ENCODE data around the gene ROR2. TPM values are rescaled to one million over a fixed set of nuclear protein-coding genes. Genes with fewer than 3 reads are reported as not detected.

ROR2 gene
- total RNA-seq, 1 experiment from 2014 or later = not detected

DNA sequence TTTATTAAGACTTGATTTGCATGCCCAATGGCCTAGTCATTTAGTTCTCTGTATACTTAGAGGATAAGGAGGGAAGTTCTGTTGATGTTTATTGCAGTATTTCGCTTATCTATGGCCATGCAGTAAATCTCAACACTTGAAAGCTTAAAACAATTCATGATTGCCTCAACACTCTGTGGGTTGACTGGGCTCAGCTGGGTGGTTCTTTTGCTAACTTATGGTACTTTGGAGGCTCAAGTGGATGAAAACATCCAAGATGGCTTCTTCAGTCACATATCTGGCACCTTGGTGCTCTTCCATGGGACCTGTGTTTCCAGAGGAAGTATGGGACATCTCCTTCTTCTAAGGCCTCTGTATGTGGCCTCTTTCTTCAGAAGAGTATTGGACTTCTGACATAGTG, 10.3 kb upstream of the ROR2 start:
- H3K4me1 ChIP-seq = no peaks in the 10 kb centered on the region
- no peaks in the 10 kb centered on the region for H3K36me3 ChIP-seq
- no peaks in the 10 kb centered on the region for H3K9me3 ChIP-seq (replicated peaks)
- no peak overlapping the region for H3K27ac ChIP-seq
- DNase-seq = no peak
- H3K4me3 ChIP-seq = no peak overlapping the region
- H3K27me3 ChIP-seq = no peaks in the 10 kb centered on the region

- DNase-seq = no peak
- Histone ChIP-seq H3K27me3 (no peaks in the 10 kb centered on the region), H3K4me3 (no peak overlapping the region), H3K9me3 (replicated peaks) (no peaks in the 10 kb centered on the region), H3K4me1 (no peaks in the 10 kb centered on the region), H3K36me3 (no peaks in the 10 kb centered on the region), H3K27ac (no peak overlapping the region)
Measured at GRCh38 chr9:91958174-91958573, 8.1 kb upstream of the ROR2 start.

- Histone ChIP-seq H3K4me3 (no peak overlapping the region), H3K36me3 (no peaks in the 10 kb centered on the region), H3K9me3 (replicated peaks) (no peaks in the 10 kb centered on the region), H3K27ac (no peak overlapping the region), H3K27me3 (no peaks in the 10 kb centered on the region), H3K4me1 (no peaks in the 10 kb centered on the region)
- peak; percentile 40 to 64 for DNase-seq
Measured at GRCh38 chr9:91954841-91955471, 4.9 kb upstream of the ROR2 start.

DNA sequence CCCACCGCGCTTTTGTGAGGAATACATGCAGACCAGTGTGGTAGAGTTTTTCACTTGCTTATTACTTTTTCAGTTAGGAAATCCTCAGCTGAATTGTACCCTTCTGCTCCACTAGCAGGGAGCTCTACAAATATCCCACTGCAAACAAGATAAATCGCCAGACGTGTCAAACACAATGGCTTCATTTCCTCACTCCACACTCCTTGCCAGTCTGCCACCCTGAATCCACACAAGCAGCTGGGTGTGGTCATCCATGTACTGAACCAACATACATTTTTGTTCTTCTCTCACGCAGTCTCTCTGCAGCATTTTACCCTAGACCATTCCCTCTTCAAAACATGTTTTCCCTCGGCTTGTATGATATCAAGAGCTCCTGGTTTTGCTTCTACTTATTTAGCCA, 3.7 kb upstream of the ROR2 start:
- no peaks in the 10 kb centered on the region for H3K9me3 ChIP-seq (replicated peaks)
- H3K27me3 ChIP-seq = no peaks in the 10 kb centered on the region
- H3K36me3 ChIP-seq = no peaks in the 10 kb centered on the region
- no peak overlapping the region for H3K27ac ChIP-seq
- no peak for DNase-seq
- no peak overlapping the region for H3K4me3 ChIP-seq
- H3K4me1 ChIP-seq = no peaks in the 10 kb centered on the region

GRCh38 chr9:91951944-91952520, 2.0 kb upstream of the ROR2 start:
- no peaks in the 10 kb centered on the region for H3K36me3 ChIP-seq
- no peak overlapping the region for H3K4me3 ChIP-seq
- H3K27ac ChIP-seq = no peak overlapping the region
- H3K4me1 ChIP-seq = no peaks in the 10 kb centered on the region
- DNase-seq = no peak
- no peaks in the 10 kb centered on the region for H3K9me3 ChIP-seq (replicated peaks)
- H3K27me3 ChIP-seq = peaks cover 8% of the 10 kb centered on the region; the same call in 1 of the 2 replicates

GRCh38 chr9:91949392-91949945, 559 bp downstream of the ROR2 start:
- H3K27me3 ChIP-seq = peaks cover 8% of the 10 kb centered on the region; the same call in 1 of the 2 replicates
- H3K27ac ChIP-seq = no peak overlapping the region
- H3K9me3 ChIP-seq (replicated peaks) = no peaks in the 10 kb centered on the region
- H3K4me3 ChIP-seq = no peak overlapping the region
- DNase-seq = no peak
- no peaks in the 10 kb centered on the region for H3K4me1 ChIP-seq
- H3K36me3 ChIP-seq = no peaks in the 10 kb centered on the region

DNA sequence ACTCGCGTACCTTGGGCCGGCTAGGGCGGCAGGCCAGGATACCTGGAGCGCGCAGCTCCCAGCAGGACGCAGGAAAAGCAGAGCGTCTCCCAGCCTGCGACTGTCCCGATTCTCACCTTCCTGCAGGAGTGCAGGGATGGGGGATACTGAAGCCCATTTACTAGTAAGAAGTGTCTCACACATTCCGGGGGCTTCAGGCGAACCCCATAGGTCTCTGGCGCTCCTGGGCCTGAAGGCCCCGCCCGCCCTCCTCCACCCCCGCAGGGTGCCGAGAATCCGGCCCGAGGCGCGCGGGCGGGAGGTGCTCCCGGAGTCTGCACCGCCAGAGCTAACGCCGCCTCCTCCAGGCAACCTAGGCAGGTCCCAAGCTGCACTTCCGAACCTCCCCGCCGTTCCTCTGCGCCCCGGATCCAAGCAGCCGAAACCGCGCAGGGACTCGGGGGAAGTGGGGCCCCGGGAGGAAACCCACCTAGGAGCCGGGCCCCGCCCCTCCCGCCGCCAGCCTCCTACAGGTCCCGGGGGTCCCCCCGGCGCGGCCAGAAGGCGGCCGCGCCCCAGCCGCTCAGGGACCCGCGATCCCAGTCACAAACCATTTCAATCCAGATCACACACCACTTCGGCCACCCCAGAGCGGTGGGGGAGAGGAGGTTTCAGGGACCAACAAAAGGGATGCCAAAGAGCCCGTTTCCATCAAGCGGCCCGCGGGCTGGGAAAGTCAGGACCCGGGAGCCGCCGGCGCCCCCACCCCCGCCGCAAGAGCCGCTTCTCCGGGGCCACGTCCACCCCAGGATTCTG, 1.2 kb downstream of the ROR2 start:
- DNase-seq = no peak
- no peak overlapping the region for H3K4me3 ChIP-seq
- peaks cover 8% of the 10 kb centered on the region; the same call in 1 of the 2 replicates for H3K27me3 ChIP-seq
- no peaks in the 10 kb centered on the region for H3K9me3 ChIP-seq (replicated peaks)
- H3K36me3 ChIP-seq = no peaks in the 10 kb centered on the region
- H3K27ac ChIP-seq = no peak overlapping the region
- H3K4me1 ChIP-seq = no peaks in the 10 kb centered on the region

DNA sequence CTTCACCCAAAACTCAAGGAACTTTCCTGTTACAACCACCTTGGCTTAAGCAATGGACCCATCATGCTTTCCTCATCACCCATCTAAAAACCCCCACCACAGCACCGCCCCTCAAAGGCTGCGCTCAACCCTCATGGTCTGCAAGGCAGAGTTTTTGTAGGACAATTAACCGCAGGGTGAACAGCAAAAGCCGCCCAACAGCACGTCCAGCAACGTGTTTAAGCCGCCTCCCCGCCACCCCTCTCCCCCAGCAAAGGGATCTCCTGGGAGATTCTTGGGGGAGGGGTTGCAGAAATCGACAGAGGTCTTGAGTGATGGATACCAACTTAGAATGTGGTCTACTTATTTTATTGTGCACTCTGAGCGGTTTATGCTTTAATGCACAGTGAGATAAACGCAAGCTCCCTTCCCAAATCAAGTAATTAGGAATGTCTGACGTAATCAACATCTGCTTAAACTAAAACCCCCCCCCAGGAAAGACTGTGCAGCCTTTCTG, 1.9 kb downstream of the ROR2 start:
- Histone ChIP-seq H3K27me3 (peaks cover 8% of the 10 kb centered on the region; the same call in 1 of the 2 replicates), H3K4me1 (no peaks in the 10 kb centered on the region), H3K27ac (no peak overlapping the region), H3K9me3 (replicated peaks) (no peaks in the 10 kb centered on the region), H3K36me3 (no peaks in the 10 kb centered on the region), H3K4me3 (no peak overlapping the region)
- DNase-seq = no peak

GRCh38 chr9:91946653-91947488, 3.2 kb downstream of the ROR2 start:
- Histone ChIP-seq H3K27ac (no peak overlapping the region), H3K9me3 (replicated peaks) (no peaks in the 10 kb centered on the region), H3K4me3 (no peak overlapping the region), H3K4me1 (no peaks in the 10 kb centered on the region), H3K27me3 (peaks cover 8% of the 10 kb centered on the region; the same call in 1 of the 2 replicates), H3K36me3 (no peaks in the 10 kb centered on the region)
- no peak for DNase-seq

- Histone ChIP-seq H3K27ac (no peak overlapping the region), H3K36me3 (no peaks in the 10 kb centered on the region), H3K4me3 (no peak overlapping the region), H3K9me3 (replicated peaks) (no peaks in the 10 kb centered on the region), H3K4me1 (no peaks in the 10 kb centered on the region), H3K27me3 (peaks cover 8% of the 10 kb centered on the region; the same call in 1 of the 2 replicates)
- no peak for DNase-seq
Measured at GRCh38 chr9:91946196-91946595, 3.8 kb downstream of the ROR2 start.

DNA sequence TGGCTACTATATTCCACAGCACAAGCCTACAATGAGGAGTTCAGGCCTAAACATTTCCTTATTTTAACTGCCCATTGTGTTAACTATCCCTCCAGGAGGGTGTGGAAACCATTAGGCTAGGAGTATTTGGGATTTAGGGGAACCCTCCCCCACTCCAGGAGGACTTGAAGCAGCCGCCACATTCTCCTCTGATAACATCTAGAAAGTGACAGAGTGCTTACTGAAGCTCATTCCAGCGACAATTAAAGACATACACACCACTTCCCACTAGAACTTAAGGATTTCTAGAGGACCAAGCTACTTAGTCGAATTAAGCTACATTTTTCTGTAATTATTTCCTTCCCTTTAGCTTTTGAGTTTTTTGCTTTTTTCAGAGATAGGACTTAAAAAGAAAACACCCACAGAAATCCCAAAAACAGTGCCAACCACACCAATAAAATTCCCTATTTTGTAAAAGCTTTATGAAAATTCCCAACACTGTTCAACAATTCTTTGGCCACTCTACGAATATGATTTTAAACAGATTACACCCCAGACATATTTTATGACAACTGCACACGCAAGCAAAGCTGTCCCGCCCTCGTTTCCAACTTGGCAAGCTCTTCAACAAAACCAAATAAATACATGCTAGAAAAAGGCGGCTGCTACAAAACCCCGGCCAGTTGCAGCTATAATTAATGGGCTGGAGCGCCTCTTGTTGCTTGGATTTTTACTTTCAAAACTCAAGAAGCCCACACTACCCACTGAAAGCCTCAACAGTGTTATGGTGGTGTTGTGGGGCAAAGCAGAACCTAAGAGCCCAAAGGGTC, 4.5 kb downstream of the ROR2 start:
- Histone ChIP-seq H3K9me3 (replicated peaks) (no peaks in the 10 kb centered on the region), H3K4me1 (no peaks in the 10 kb centered on the region), H3K27me3 (peaks cover 8% of the 10 kb centered on the region; the same call in 1 of the 2 replicates), H3K36me3 (no peaks in the 10 kb centered on the region), H3K4me3 (no peak overlapping the region), H3K27ac (no peak overlapping the region)
- no peak for DNase-seq

DNA sequence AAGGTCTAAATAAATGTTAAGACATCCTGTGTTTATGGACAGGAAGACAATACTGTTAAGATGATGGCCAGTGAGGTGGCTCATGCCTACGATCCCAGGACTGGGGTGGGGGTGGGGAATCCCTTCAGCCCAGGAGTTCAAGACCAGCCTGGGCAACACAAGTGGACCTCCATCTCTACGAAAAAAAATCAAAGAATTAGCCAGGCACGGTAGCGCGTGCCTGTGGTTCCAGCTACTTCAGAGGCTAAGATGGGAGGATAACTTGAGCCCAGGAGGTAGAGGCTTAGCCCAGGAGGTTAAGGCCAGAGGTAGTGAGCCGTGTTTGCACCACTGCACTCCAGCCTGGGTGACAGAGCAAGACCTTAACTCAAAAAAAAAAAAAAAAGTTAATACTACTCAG, 5.3 kb downstream of the ROR2 start:
- no peaks in the 10 kb centered on the region for H3K9me3 ChIP-seq (replicated peaks)
- DNase-seq = no peak
- no peak overlapping the region for H3K4me3 ChIP-seq
- no peak overlapping the region for H3K27ac ChIP-seq
- H3K36me3 ChIP-seq = no peaks in the 10 kb centered on the region
- no peaks in the 10 kb centered on the region for H3K4me1 ChIP-seq
- peaks cover 8% of the 10 kb centered on the region; the same call in 1 of the 2 replicates for H3K27me3 ChIP-seq

- Histone ChIP-seq H3K27me3 (peaks cover 13% of the 10 kb centered on the region; the same call in 1 of the 2 replicates), H3K9me3 (replicated peaks) (no peaks in the 10 kb centered on the region), H3K36me3 (no peaks in the 10 kb centered on the region), H3K4me1 (no peaks in the 10 kb centered on the region), H3K4me3 (no peak overlapping the region), H3K27ac (no peak overlapping the region)
- no peak for DNase-seq
Measured at GRCh38 chr9:91943478-91944470, 6.3 kb downstream of the ROR2 start.

All from SJCRH30 (cell line).